Smooth muscle cell (in vitro differentiated cells): ENCODE measurements around the gene PDE4D. TPM values are rescaled to one million over a fixed set of nuclear protein-coding genes. Genes with fewer than 3 reads are reported as not detected.

ENCODE experiments used
- DNase-seq: peaks from one replicate; lab custom pipeline; 2025; ENCODE audit not compliant: unreplicated experiment; lab: John Stamatoyannopoulos, UW
- H2AFZ ChIP-seq: fragments of 200-600 bp; sonication (generic); 2 replicates; pipeline ENCODE4 v1.6.0; 2016; ENCODE audit warnings: antibody characterized with exemption, low read depth, mild to moderate bottlenecking
- H3F3A ChIP-seq: fragments of 200-600 bp; sonication (generic); 2 replicates; pipeline ENCODE4 v1.6.0; 2017; ENCODE audit warnings: antibody characterized with exemption, low read depth
- H3K27ac ChIP-seq: fragments of 200-600 bp; sonication (generic); 2 replicates; pipeline ENCODE4 v1.5.1; 2016; ENCODE audit warnings: low read depth, mild to moderate bottlenecking
- H3K27me3 ChIP-seq: fragments of 200-600 bp; sonication (generic); 2 replicates; pipeline ENCODE4 v1.6.1; 2016; ENCODE audit warnings: low read depth, mild to moderate bottlenecking
- H3K36me3 ChIP-seq: fragments of 200-600 bp; sonication (generic); 2 replicates; pipeline ENCODE4 v1.5.1; 2016; ENCODE audit warnings: low read depth
- H3K4me1 ChIP-seq: fragments of 200-600 bp; sonication (generic); 2 replicates; pipeline ENCODE4 v1.5.1; 2016; ENCODE audit warnings: low read depth
- H3K4me2 ChIP-seq: fragments of 200-600 bp; sonication (generic); 2 replicates; pipeline ENCODE4 v1.6.0; 2016; ENCODE audit warnings: mild to moderate bottlenecking
- H3K4me3 ChIP-seq: fragments of 200-600 bp; sonication (generic); 2 replicates; pipeline ENCODE4 v1.5.1; 2016; ENCODE audit warnings: mild to moderate bottlenecking
- H3K79me2 ChIP-seq: fragments of 200-600 bp; sonication (generic); 2 replicates; pipeline ENCODE4 v1.6.0; 2016; ENCODE audit warnings: low read depth, mild to moderate bottlenecking
- H3K9ac ChIP-seq: fragments of 200-600 bp; sonication (generic); 2 replicates; pipeline ENCODE4 v1.6.0; 2016; ENCODE audit warnings: low read depth
- H3K9me3 ChIP-seq: fragments of 200-600 bp; sonication (generic); replicated peaks from 2 replicates; pipeline ENCODE4 v1.5.1; 2016; ENCODE audit warnings: low read depth
- H4K20me1 ChIP-seq: fragments of 200-600 bp; sonication (generic); 2 replicates; pipeline ENCODE4 v1.6.0; 2016; ENCODE audit warnings: low read depth
- WGBS: methylation state at CpG from one replicate; pipeline ENCODE4 v1.1.7; 2016; ENCODE audit warnings: low lambda C conversion rate; 5-methylcytosine and 5-hydroxymethylcytosine counted together
- polyA plus RNA-seq: library from polyadenylated mRNA; unstranded; fragments of >200 nt; fragmentation: Nextera tagmentation; extraction: Ambion mirVana; gene quantifications from 2 replicates; pipeline ENCODE4 v1.2.1, GENCODE V29; 2016
- total RNA-seq: library from RNA; depleted of rRNA; stranded (reverse); fragments of >200 nt; gene quantifications from 2 replicates; pipeline ENCODE4 v1.2.3, GENCODE V29; 2014
- TF ChIP-seq, protein P1 (sequence below): fragments of 200-600 bp; sonication (generic); IDR thresholded peaks from 2 replicates; pipeline ENCODE4 v1.5.1; 2017; ENCODE audit warnings: borderline replicate concordance, mild to moderate bottlenecking, antibody characterized with exemption; ENCODE audit not compliant: insufficient read depth, poor library complexity, severe bottlenecking

Gene PDE4D
- total and polyA plus RNA-seq, 2 experiments from 2014 or later: 16.4 to 61.0 TPM

DNA sequence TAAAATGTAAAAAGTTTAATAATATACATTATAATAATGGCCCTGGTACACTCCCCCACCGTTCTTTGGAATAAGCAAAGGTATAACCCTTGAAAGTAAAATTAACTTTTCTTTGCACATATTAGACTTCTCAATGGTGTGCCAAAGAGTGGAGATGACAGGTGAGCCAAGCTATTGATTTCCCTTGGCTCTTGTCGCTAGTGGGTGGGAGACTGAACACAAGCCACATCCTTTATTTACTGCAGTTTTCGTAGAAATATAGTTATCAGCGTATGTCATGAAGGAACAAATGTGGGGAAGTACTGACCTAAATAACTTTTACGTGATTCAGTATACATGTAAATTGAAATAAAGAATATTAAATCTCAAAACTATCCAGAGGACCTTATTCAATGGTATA is 761.4 kb downstream of the PDE4D start:
- Histone ChIP-seq H4K20me1 (no peaks in the 10 kb centered on the region), H3K36me3 (no peaks in the 10 kb centered on the region), H3F3A (peaks cover 7% of the 10 kb centered on the region), H2AFZ (no peak overlapping the region), H3K9ac (no peak overlapping the region), H3K4me3 (no peak overlapping the region), H3K9me3 (no peaks in the 10 kb centered on the region), H3K79me2 (no peaks in the 10 kb centered on the region), H3K27ac (no peak overlapping the region), H3K27me3 (no peaks in the 10 kb centered on the region), H3K4me1 (peaks cover 8% of the 10 kb centered on the region), H3K4me2 (no peak overlapping the region)
- DNase-seq: no peak
- TF ChIP-seq, protein P1, sequence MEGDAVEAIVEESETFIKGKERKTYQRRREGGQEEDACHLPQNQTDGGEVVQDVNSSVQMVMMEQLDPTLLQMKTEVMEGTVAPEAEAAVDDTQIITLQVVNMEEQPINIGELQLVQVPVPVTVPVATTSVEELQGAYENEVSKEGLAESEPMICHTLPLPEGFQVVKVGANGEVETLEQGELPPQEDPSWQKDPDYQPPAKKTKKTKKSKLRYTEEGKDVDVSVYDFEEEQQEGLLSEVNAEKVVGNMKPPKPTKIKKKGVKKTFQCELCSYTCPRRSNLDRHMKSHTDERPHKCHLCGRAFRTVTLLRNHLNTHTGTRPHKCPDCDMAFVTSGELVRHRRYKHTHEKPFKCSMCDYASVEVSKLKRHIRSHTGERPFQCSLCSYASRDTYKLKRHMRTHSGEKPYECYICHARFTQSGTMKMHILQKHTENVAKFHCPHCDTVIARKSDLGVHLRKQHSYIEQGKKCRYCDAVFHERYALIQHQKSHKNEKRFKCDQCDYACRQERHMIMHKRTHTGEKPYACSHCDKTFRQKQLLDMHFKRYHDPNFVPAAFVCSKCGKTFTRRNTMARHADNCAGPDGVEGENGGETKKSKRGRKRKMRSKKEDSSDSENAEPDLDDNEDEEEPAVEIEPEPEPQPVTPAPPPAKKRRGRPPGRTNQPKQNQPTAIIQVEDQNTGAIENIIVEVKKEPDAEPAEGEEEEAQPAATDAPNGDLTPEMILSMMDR: no peak
- 99% methylated on average over 5 of the region's 5 CpGs for WGBS

- H2AFZ ChIP-seq: no peak overlapping the region
- no peaks in the 10 kb centered on the region for H3K36me3 ChIP-seq
- no peak for DNase-seq
- no peak overlapping the region for H3K9ac ChIP-seq
- H3K79me2 ChIP-seq: no peaks in the 10 kb centered on the region
- H3K4me3 ChIP-seq: no peak overlapping the region
- TF ChIP-seq, protein P1: no peak
- H4K20me1 ChIP-seq: no peaks in the 10 kb centered on the region
- peaks cover 25% of the 10 kb centered on the region for H3K4me1 ChIP-seq
- no peaks in the 10 kb centered on the region for H3K9me3 ChIP-seq
- H3K27ac ChIP-seq: no peak overlapping the region
- H3F3A ChIP-seq: peaks cover 11% of the 10 kb centered on the region
- no peaks in the 10 kb centered on the region for H3K27me3 ChIP-seq
- no peak overlapping the region for H3K4me2 ChIP-seq
- 93% methylated on average over 2 of the region's 2 CpGs for WGBS
Measured at GRCh38 chr5:59130431-59130830, 763.1 kb downstream of the PDE4D start.

DNA sequence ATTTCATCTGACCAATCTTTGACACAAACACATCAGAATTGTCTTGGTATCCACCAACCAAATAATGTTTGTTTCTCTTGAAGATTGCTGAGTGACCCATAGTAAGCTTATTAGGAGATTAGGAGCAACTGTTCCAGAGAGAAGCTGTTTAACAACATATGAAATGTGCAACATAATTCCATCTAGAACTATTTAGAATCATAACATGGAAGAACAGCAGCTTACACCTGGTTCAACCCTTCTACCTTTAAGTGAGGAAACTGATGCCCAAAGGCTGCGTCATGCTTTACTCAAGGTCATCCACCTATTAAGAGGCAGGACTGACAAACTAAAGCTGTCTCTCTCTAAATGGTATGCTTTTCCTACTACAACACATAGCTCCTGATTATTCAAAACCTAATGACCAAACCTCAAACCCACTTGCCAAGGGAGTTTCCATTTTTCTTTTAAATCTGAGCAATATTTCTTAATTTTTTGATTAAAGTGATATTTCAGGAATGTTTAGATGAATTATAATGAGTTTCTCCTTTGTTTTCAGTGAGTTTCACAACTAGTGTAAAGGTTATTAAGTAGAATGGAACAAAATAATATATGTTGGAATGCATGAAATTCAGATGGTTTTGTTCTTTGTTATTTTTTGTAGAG is 764.8 kb downstream of the PDE4D start:
- no peak for DNase-seq
- Histone ChIP-seq H4K20me1 (no peaks in the 10 kb centered on the region), H3K9me3 (no peaks in the 10 kb centered on the region), H3K4me3 (no peak overlapping the region), H3K27ac (peak overlapping the region; percentile 97), H3K4me1 (peaks cover 37% of the 10 kb centered on the region), H3K4me2 (peak overlapping the region; percentile 86), H3K79me2 (no peaks in the 10 kb centered on the region), H3K9ac (no peak overlapping the region), H2AFZ (no peak overlapping the region), H3K36me3 (no peaks in the 10 kb centered on the region), H3K27me3 (no peaks in the 10 kb centered on the region), H3F3A (peaks cover 12% of the 10 kb centered on the region)
- TF ChIP-seq, protein P1: no peak
- WGBS: 84% methylated on average over 1 of the region's 1 CpG
